Activated naive CD4-positive, alpha-beta T cell treated with anti-CD3 and anti-CD28 coated beads for 36 hours (primary cell): ENCODE results near the gene SLCO3A1. TPM values are rescaled to one million over a fixed set of nuclear protein-coding genes. Genes with fewer than 3 reads are reported as not detected.
"Not testable (repeated sequence)": the region's sequence is repeated elsewhere in the genome, so short reads cannot be mapped to it uniquely, and the experiment has no call there.

Experiments
- CTCF ChIA-PET: fragments of 350-600 bp; sonication (Branson Sonifier 250); formaldehyde crosslinking; loops from one replicate; lab custom pipeline; 2021; ENCODE audit warnings: antibody characterized with exemption; lab: Charles Lee
- DNase-seq: peaks from one replicate; pipeline ENCODE4 v3.0.0-alpha.2; 2020
- H3K27ac Mint-ChIP-seq: one replicate; pipeline ENCODE4 v1.8.0; 2021; ENCODE audit warnings: mild to moderate bottlenecking, mixed read lengths
- H3K27me3 Mint-ChIP-seq: one replicate; pipeline ENCODE4 v1.8.0; 2021; ENCODE audit warnings: low read depth, mixed read lengths
- H3K36me3 Mint-ChIP-seq: one replicate; pipeline ENCODE4 v1.8.0; 2021; ENCODE audit warnings: low read depth, mixed read lengths
- H3K4me1 Mint-ChIP-seq: one replicate; pipeline ENCODE4 v1.8.0; 2021; ENCODE audit warnings: low read depth, mixed read lengths
- H3K4me3 Mint-ChIP-seq: one replicate; pipeline ENCODE4 v1.8.0; 2021; ENCODE audit warnings: mild to moderate bottlenecking, moderate library complexity, mixed read lengths
- H3K9me3 Mint-ChIP-seq: one replicate; pipeline ENCODE4 v1.8.0; 2021; ENCODE audit warnings: mixed read lengths
- intact Hi-C: fragments of 100-400 bp; cut with micrococcal nuclease; formaldehyde crosslinking; loops from one replicate; pipeline ENCODE4 v1.15.1; 2023
- total RNA-seq, 2 experiments: library from RNA; stranded (reverse); gene quantifications; one replicate each; pipeline ENCODE4 v1.2.3, GENCODE V29; 2021

SLCO3A1 gene
- total RNA-seq, 2 experiments from 2014 or later: 3.1 to 3.3 TPM

- H3K4me1 Mint-ChIP-seq: no peaks in the 10 kb centered on the region
- no peak overlapping the region for H3K4me3 Mint-ChIP-seq
- DNase-seq: no peak
- intact Hi-C loops: no loop called here
- H3K36me3 Mint-ChIP-seq: peaks cover 1% of the 10 kb centered on the region
- CTCF ChIA-PET: no interaction called here
- H3K9me3 Mint-ChIP-seq: peaks cover 2% of the 10 kb centered on the region
- H3K27ac Mint-ChIP-seq: no peak overlapping the region
- H3K27me3 Mint-ChIP-seq: no peaks in the 10 kb centered on the region
These were observed 205.8 kb downstream of the SLCO3A1 start for GRCh38 chr15:92059036-92059970.

GRCh38 chr15:92059971-92060311, 206.4 kb downstream of the SLCO3A1 start:
- CTCF ChIA-PET, H3K9me3 Mint-ChIP-seq, H3K4me1 Mint-ChIP-seq, H3K36me3 Mint-ChIP-seq, intact Hi-C loops, H3K4me3 Mint-ChIP-seq, DNase-seq, H3K27ac Mint-ChIP-seq, H3K27me3 Mint-ChIP-seq: not testable (repeated sequence)

GRCh38 chr15:92061511-92062195, 208.1 kb downstream of the SLCO3A1 start:
- peaks cover 2% of the 10 kb centered on the region for H3K36me3 Mint-ChIP-seq
- H3K4me3 Mint-ChIP-seq: no peak overlapping the region
- no peaks in the 10 kb centered on the region for H3K27me3 Mint-ChIP-seq
- intact Hi-C loops: no loop called here
- H3K27ac Mint-ChIP-seq: no peak overlapping the region
- CTCF ChIA-PET: interaction anchor here (1.5 kb wide), 1 partner anchor 174 kb away, joined by 3 read pairs; no protein-coding TSS in a partner anchor
- H3K4me1 Mint-ChIP-seq: no peaks in the 10 kb centered on the region
- DNase-seq: no peak
- H3K9me3 Mint-ChIP-seq: no peaks in the 10 kb centered on the region

GRCh38 chr15:92062505-92062904, 209.0 kb downstream of the SLCO3A1 start:
- H3K27me3 Mint-ChIP-seq: no peaks in the 10 kb centered on the region
- no peak overlapping the region for H3K4me3 Mint-ChIP-seq
- no peak for DNase-seq
- H3K4me1 Mint-ChIP-seq: peaks cover 2% of the 10 kb centered on the region
- intact Hi-C loops: no loop called here
- peaks cover 2% of the 10 kb centered on the region for H3K36me3 Mint-ChIP-seq
- CTCF ChIA-PET: interaction anchor here (0.7 kb wide), 1 partner anchor 15 kb away, joined by 4 read pairs; no protein-coding TSS in a partner anchor
- no peaks in the 10 kb centered on the region for H3K9me3 Mint-ChIP-seq
- H3K27ac Mint-ChIP-seq: no peak overlapping the region

GRCh38 chr15:92068121-92068520, 214.6 kb downstream of the SLCO3A1 start:
- Mint-ChIP-seq H3K4me3 (no peak overlapping the region), H3K36me3 (peaks cover 2% of the 10 kb centered on the region), H3K4me1 (peaks cover 37% of the 10 kb centered on the region), H3K27me3 (no peaks in the 10 kb centered on the region), H3K9me3 (no peaks in the 10 kb centered on the region), H3K27ac (no peak overlapping the region)
- intact Hi-C loops: loop anchor here (2.0 kb wide), 2 partner anchors 213 to 361 kb away; no protein-coding TSS in a partner anchor
- CTCF ChIA-PET: interaction anchor here (0.5 to 1.9 kb wide), 7 partner anchors 10 to 1020 kb away, joined by 3 to 5 read pairs (median 4); no protein-coding TSS in a partner anchor
- DNase-seq: peak; percentile 33

GRCh38 chr15:92069308-92070250, 216.1 kb downstream of the SLCO3A1 start:
- Mint-ChIP-seq H3K27me3 (no peaks in the 10 kb centered on the region), H3K4me1 (peaks cover 47% of the 10 kb centered on the region), H3K9me3 (no peaks in the 10 kb centered on the region), H3K27ac (peak overlapping the region; percentile 73), H3K36me3 (no peaks in the 10 kb centered on the region), H3K4me3 (peak overlapping the region; percentile 52)
- intact Hi-C loops: loop anchor here (1.0 to 10.0 kb wide), 5 partner anchors 57 to 1015 kb away; no protein-coding TSS in a partner anchor
- CTCF ChIA-PET: interaction anchor here (0.9 to 1.9 kb wide), 4 partner anchors 8 to 363 kb away, joined by 3 to 5 read pairs (median 4); no protein-coding TSS in a partner anchor
- DNase-seq: peak; percentile 78

- peak overlapping the region; percentile 73 for H3K27ac Mint-ChIP-seq
- not testable (repeated sequence) for H3K9me3 Mint-ChIP-seq
These were observed 216.7 kb downstream of the SLCO3A1 start for GRCh38 chr15:92070251-92070650.

GRCh38 chr15:92071045-92071634, 217.6 kb downstream of the SLCO3A1 start:
- intact Hi-C loops: loop anchor here (5.0 to 10.0 kb wide), 2 partner anchors 599 to 1016 kb away; no protein-coding TSS in a partner anchor
- Mint-ChIP-seq H3K4me1 (peaks cover 62% of the 10 kb centered on the region), H3K27ac (no peak overlapping the region), H3K27me3 (no peaks in the 10 kb centered on the region), H3K36me3 (no peaks in the 10 kb centered on the region), H3K4me3 (no peak overlapping the region), H3K9me3 (no peaks in the 10 kb centered on the region)
- no peak for DNase-seq
- CTCF ChIA-PET: no interaction called here

More at GRCh38 chr15:92070251-92070650, 216.7 kb downstream of the SLCO3A1 start:
- not testable (repeated sequence) for H3K27me3 Mint-ChIP-seq, DNase-seq, H3K36me3 Mint-ChIP-seq
- H3K4me1 Mint-ChIP-seq: peaks cover 54% of the 10 kb centered on the region
- intact Hi-C loops: loop anchor here (5.0 to 10.0 kb wide), 2 partner anchors 598 to 1015 kb away; no protein-coding TSS in a partner anchor
- CTCF ChIA-PET: interaction anchor here (1.2 kb wide), 1 partner anchor 216 kb away, joined by 4 read pairs; no protein-coding TSS in a partner anchor
- peak overlapping the region; percentile 52 for H3K4me3 Mint-ChIP-seq

GRCh38 chr15:92073044-92073785, 219.7 kb downstream of the SLCO3A1 start:
- Mint-ChIP-seq H3K27me3 (no peaks in the 10 kb centered on the region), H3K4me1 (peaks cover 56% of the 10 kb centered on the region), H3K9me3 (no peaks in the 10 kb centered on the region), H3K4me3 (no peak overlapping the region), H3K36me3 (no peaks in the 10 kb centered on the region), H3K27ac (no peak overlapping the region)
- DNase-seq: no peak
- CTCF ChIA-PET: interaction anchor here (1.0 kb wide), 1 partner anchor 131 kb away, joined by 3 read pairs; no protein-coding TSS in a partner anchor
- intact Hi-C loops: loop anchor here (5.0 to 10.0 kb wide), 2 partner anchors 601 to 1018 kb away; no protein-coding TSS in a partner anchor

GRCh38 chr15:92074101-92074500, 220.6 kb downstream of the SLCO3A1 start:
- CTCF ChIA-PET: interaction anchor here (6.3 kb wide), 1 partner anchor 222 kb away, joined by 83 read pairs; the partner anchor contains the start of gene SLCO3A1

More at GRCh38 chr15:92074101-92074500, 220.6 kb downstream of the SLCO3A1 start:
- Mint-ChIP-seq H3K36me3 (no peaks in the 10 kb centered on the region), H3K9me3 (no peaks in the 10 kb centered on the region), H3K4me3 (no peak overlapping the region), H3K27me3 (no peaks in the 10 kb centered on the region), H3K4me1 (peaks cover 47% of the 10 kb centered on the region), H3K27ac (no peak overlapping the region)
- DNase-seq: no peak
- intact Hi-C loops: loop anchor here (5.0 to 10.0 kb wide), 2 partner anchors 602 to 1019 kb away; no protein-coding TSS in a partner anchor
